Sigmoid colon (tissue), 7 donors: ENCODE measurements around the gene RTN4IP1. TPM values are rescaled to one million over a fixed set of nuclear protein-coding genes. Genes with fewer than 3 reads are reported as not detected.
"Not testable (repeated sequence)": the region's sequence is repeated elsewhere in the genome, so short reads cannot be mapped to it uniquely, and the experiment has no call there.

Source experiments
- DNase-seq: peaks from one replicate; pipeline ENCODE4 v3.0.0-alpha.2; 2019
- H3K27ac ChIP-seq, 4 donors: fragments of 200-600 bp; sonication (generic); one replicate each; pipeline ENCODE4 v1.5.1; 2016 to 2019; ENCODE audit warnings: mild to moderate bottlenecking in 1 of 4
- H3K27me3 ChIP-seq, 3 donors: fragments of 200-600 bp; sonication (generic); one replicate each; pipeline ENCODE4 v1.5.1; 2019; ENCODE audit warnings: mild to moderate bottlenecking in 1 of 3
- H3K36me3 ChIP-seq, 4 donors: fragments of 200-600 bp; sonication (generic); one replicate each; pipeline ENCODE4 v1.5.1; 2016 to 2019
- H3K4me1 ChIP-seq, 4 donors: fragments of 200-600 bp; sonication (generic); one replicate each; pipeline ENCODE4 v1.5.1; 2017 to 2019
- H3K4me3 ChIP-seq, 4 donors: fragments of 200-600 bp; sonication (generic); one replicate each; pipeline ENCODE4 v1.5.1; 2017 to 2019; ENCODE audit warnings: mild to moderate bottlenecking in 2 of 4, moderate library complexity in 1 of 4
- H3K9me3 ChIP-seq, 4 donors: fragments of 200-600 bp in 3 of 4; sonication (generic) in 3 of 4; one replicate each; pipeline versions ENCODE4 v1.5.1 to v1.6.1; 2013 to 2019
- CTCF ChIP-seq, 4 experiments: fragments of 450-650 bp in 3 of 4; fragments of 200-600 bp in 1 of 4; IDR thresholded peaks; one replicate each; pipeline ENCODE4 v1.5.1; 2016 to 2019; ENCODE audit warnings: antibody characterized with exemption in 4 of 4, mild to moderate bottlenecking in 3 of 4, moderate library complexity in 2 of 4
- EP300 ChIP-seq, 4 donors: sonication (generic); formaldehyde crosslinking; IDR thresholded peaks; one replicate each; pipeline ENCODE4 v1.6.1; 2017; ENCODE audit warnings: antibody characterized with exemption in 4 of 4
- POLR2A ChIP-seq, 2 donors: fragments of 450-650 bp; IDR thresholded peaks; one replicate each; pipeline ENCODE4 v1.6.1; 2016; ENCODE audit warnings: antibody characterized with exemption in 2 of 2, mild to moderate bottlenecking in 2 of 2, moderate library complexity in 2 of 2
- POLR2AphosphoS5 ChIP-seq, 4 donors: sonication (generic); formaldehyde crosslinking; IDR thresholded peaks; one replicate each; pipeline ENCODE4 v1.6.1; 2017; ENCODE audit warnings: antibody characterized with exemption in 4 of 4
- WGBS, 2 donors: extraction: QIAGEN DNeasy Blood & Tissue Kit; methylation state at CpG; one replicate each; pipeline ENCODE4 v1.1.7; 2013; 5-methylcytosine and 5-hydroxymethylcytosine counted together
- intact Hi-C: fragments of 100-400 bp; cut with DNase I; formaldehyde crosslinking; loops from one replicate; pipeline ENCODE4 v1.15.1; 2023
- polyA plus RNA-seq, 3 donors: library from polyadenylated mRNA; stranded (reverse); fragments of 200-250 nt; gene quantifications; one replicate each; pipeline ENCODE4 v1.2.3, GENCODE V29; 2013
- total RNA-seq, 4 donors: library from RNA; depleted of rRNA; stranded (reverse); fragments of >200 nt; gene quantifications; one replicate each; pipeline ENCODE4 v1.1.0, GENCODE V29; 2016
- donor health status: healthy with polysubstance abuse.
- donor health status: Bipolar disorder and iron deficiency.
- donor health status: healthy.

Gene RTN4IP1
- total and polyA plus RNA-seq, 7 donors: 2.2 to 15.3 (median 7.1) TPM

- H3K27me3 ChIP-seq: no peaks in the 10 kb centered on the region
- intact Hi-C loops: no loop called here
- no peak for DNase-seq
- H3K4me1 ChIP-seq: peaks cover 0 to 20% (median 14%) of the 10 kb centered on the region in 4 donors
- no peak overlapping the region for H3K27ac ChIP-seq
- WGBS, 2 donors: 88% methylated on average over 1 of the region's 1 CpG
- no peak overlapping the region for H3K4me3 ChIP-seq
- TF ChIP-seq EP300 (IDR thresholded peaks at IDR 0.05) (no peak), CTCF (IDR thresholded peaks at IDR 0.05) (no peak), POLR2A (IDR thresholded peaks at IDR 0.05) (no peak), POLR2AphosphoS5 (IDR thresholded peaks at IDR 0.05) (no peak)
- no peaks in the 10 kb centered on the region for H3K36me3 ChIP-seq
- H3K9me3 ChIP-seq: no peaks in the 10 kb centered on the region
Observed at GRCh38 chr6:106631346-106631745, 2.0 kb upstream of the RTN4IP1 start.

DNA sequence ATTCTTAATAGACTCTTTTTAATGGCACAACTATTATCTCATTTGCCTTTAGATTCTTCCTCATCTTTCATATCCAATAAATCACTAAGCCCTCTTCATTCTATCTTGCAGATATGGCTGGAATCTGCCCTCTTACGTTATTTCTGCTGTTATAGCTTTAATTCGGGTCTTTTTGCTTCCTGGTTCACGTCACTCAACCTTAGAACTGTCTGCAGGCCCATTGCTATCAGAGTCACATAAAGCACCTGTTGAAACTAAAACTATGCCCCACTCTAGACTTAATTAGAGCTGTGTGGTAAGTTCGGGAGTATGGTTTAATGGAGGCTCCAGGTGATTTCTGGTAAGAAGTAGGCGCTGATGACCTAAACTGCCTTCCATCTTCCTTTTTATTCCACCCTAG lies 1.1 kb upstream of the RTN4IP1 start:
- intact Hi-C loops: no loop called here
- no peak overlapping the region for H3K27ac ChIP-seq
- no peak for DNase-seq
- TF ChIP-seq EP300 (IDR thresholded peaks at IDR 0.05): no peak
- no peak for TF ChIP-seq CTCF (IDR thresholded peaks at IDR 0.05)
- no peak for TF ChIP-seq POLR2AphosphoS5 (IDR thresholded peaks at IDR 0.05)
- no peak for TF ChIP-seq POLR2A (IDR thresholded peaks at IDR 0.05)
- no peaks in the 10 kb centered on the region for H3K36me3 ChIP-seq
- whole genome bisulfite sequencing, 2 donors: 22 to 40% methylated on average over 5 of the region's 5 CpGs
- H3K4me3 ChIP-seq: peak overlapping the region; percentile 72 to 91 (median 77)
- peaks cover 0 to 20% (median 14%) of the 10 kb centered on the region in 4 donors for H3K4me1 ChIP-seq
- H3K9me3 ChIP-seq: no peaks in the 10 kb centered on the region
- no peaks in the 10 kb centered on the region for H3K27me3 ChIP-seq

DNA sequence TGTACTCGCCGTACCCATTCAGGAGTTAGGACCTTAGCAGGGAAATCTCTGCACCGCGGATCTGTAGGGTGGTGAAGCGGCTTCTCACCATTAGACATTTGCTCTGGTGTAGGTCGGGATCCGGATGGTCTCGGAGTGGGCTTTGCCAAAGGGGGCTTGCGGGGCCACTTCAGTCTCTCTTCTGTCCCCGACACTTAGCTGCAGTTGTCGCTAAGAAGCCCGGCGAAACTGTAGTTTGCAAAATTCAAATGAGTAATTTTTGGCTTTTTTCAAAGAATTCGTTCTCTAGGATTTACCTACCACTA lies 513 bp upstream of the RTN4IP1 start:
- WGBS, 2 donors: 1% methylated on average over 14 of the region's 14 CpGs
- intact Hi-C loops: no loop called here
- DNase-seq: no peak
- Histone ChIP-seq H3K4me1 (peaks cover 0 to 20% (median 14%) of the 10 kb centered on the region in 4 donors), H3K4me3 (peak overlapping the region; percentile 72 to 91 (median 77)), H3K27me3 (no peaks in the 10 kb centered on the region), H3K9me3 (no peaks in the 10 kb centered on the region), H3K27ac (peak overlapping the region; percentile 75 to 87 (median 83)), H3K36me3 (no peaks in the 10 kb centered on the region)
- no peak for TF ChIP-seq EP300 (IDR thresholded peaks at IDR 0.05)
- TF ChIP-seq POLR2A (IDR thresholded peaks at IDR 0.05): no peak
- TF ChIP-seq POLR2AphosphoS5 (IDR thresholded peaks at IDR 0.05): no peak
- TF ChIP-seq CTCF (IDR thresholded peaks at IDR 0.05): no peak

DNA sequence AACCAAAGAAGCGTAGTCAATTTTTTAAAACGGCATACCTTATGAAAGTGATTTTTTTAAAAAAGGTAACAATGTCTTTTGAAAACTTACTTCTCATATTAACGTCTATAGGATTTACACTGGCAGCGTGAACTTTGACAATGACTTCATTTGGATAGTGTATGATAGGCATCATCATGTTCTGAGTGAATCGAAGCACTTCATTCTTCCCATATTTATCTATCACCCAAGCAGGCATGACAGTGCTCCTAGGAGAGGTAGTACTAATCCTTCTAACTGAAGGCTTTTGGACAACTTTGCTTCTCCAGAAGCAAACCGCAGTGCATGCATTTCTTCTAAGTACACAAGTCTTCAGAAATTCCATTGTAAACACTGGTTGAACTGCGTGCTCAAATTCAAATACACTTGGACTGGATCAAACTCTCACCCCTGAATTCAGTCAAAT lies 618 bp downstream of the RTN4IP1 start:
- peaks cover 0 to 20% (median 14%) of the 10 kb centered on the region in 4 donors for H3K4me1 ChIP-seq
- H3K4me3 ChIP-seq: peak overlapping the region; percentile 72 to 91 (median 77)
- no peaks in the 10 kb centered on the region for H3K36me3 ChIP-seq
- DNase-seq: no peak
- intact Hi-C loops: no loop called here
- no peaks in the 10 kb centered on the region for H3K9me3 ChIP-seq
- peak overlapping the region; percentile 75 to 87 (median 83) for H3K27ac ChIP-seq
- WGBS, 2 donors: 11 to 23% methylated on average over 7 of the region's 7 CpGs
- no peak for TF ChIP-seq CTCF (IDR thresholded peaks at IDR 0.05)
- no peak for TF ChIP-seq POLR2AphosphoS5 (IDR thresholded peaks at IDR 0.05)
- no peaks in the 10 kb centered on the region for H3K27me3 ChIP-seq

- 81 to 88% methylated on average over 16 of the region's 16 CpGs for WGBS, 2 donors
- H3K4me1 ChIP-seq: peaks cover 0 to 20% (median 14%) of the 10 kb centered on the region in 4 donors
- H3K4me3 ChIP-seq, intact Hi-C loops, H3K27me3 ChIP-seq, H3K9me3 ChIP-seq, DNase-seq, H3K36me3 ChIP-seq, H3K27ac ChIP-seq: not testable (repeated sequence)
Observed at GRCh38 chr6:106627760-106628159, 1.5 kb downstream of the RTN4IP1 start.
